NCI-H82 (cell line): ENCODE data around the gene MRPS25.

Experiments
- DNase-seq: peaks from one replicate; lab custom pipeline; 2025; lab: John Stamatoyannopoulos, UW

The MRPS25 gene

DNA sequence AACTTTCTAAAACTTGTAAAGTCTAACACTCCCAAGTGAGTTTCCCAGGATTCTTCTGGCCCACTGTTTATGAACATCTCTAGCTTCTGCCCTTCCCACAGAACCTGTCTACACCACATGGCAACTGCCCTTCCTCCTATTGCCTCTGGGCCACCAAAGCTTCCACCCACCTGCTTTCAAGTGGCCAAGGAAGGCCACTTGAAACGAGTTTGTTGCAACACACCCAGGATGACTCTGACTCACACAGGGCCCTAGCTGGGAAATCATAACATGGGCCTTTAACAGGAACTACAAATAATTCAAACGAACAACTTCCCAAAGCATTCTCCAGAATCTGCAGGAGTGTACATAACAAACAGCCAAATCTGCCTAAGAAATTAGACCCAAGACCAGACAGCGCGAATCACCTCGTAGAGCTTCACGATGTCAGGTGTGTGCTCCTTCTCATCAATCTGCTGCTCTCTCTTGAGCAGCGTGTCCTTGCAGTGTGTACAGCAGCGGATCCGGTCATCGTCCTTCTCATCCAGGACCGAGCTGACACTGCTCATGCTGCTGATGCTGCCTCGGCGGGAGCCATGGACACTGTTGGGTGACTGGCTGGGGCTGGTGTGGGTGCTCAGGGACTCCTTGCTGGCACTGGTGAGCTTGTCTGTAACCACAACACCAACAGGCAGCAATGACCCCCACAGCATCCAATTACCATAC is 17.0 kb upstream of the MRPS25 start:
- no peak for DNase-seq

DNA sequence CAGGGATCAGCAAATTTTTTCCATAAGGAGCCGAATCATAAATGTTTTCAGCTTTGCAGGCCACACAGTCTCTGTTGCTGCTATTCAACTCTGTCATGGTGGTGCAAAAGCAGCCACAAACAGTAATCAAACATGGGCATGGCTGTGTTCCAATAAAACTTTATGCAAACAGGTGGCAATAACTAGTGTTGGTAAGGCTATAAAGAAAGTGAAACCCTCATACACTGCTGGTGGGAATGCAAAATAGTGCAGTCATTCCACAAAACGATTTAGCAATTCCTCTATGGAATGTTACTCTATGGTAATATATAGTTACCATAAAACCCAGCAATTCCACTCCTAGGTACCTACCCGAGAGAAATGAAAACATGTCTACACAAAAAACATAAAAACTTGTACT is 14.0 kb upstream of the MRPS25 start:
- DNase-seq, result no peak

DNA sequence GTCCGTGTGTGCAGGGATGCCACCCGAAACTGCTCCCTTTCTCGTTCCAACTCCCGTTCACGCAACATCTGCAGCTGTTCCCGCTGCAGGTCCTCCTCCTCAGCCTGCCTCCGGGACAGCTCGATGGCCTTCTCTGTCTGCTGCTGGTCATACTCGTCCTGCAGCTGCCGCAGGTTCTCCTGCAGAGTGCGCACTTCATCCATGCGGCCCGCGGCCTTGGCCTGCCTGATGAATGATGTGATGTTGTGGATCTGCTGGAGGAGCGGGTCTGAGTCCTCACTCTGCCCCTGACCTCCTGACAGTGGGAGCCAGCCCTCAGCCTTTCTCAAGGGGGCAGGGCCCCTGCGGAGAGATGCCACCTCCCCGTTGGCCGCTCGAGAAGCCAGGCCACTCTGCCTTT is 9.4 kb upstream of the MRPS25 start:
- no peak for DNase-seq

DNA sequence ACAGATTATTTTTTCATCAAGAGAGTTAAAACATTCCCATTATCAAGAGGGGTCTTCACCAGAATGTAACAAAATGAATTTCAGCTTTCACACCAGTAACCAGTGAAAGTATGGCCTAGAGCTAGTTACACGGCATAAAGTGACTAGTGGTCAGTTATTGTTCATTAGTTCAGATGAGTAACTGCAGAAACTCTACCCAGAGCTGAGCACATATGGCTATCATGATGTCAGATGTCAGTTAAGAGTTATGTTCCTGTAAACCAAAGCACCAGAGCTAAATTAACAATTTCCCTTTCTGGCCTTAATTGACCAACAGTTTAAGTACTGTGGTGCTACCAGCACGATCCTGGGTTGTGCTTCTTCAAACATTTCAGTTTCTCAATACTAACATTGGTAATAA is 6.6 kb upstream of the MRPS25 start:
- no peak for DNase-seq

DNA sequence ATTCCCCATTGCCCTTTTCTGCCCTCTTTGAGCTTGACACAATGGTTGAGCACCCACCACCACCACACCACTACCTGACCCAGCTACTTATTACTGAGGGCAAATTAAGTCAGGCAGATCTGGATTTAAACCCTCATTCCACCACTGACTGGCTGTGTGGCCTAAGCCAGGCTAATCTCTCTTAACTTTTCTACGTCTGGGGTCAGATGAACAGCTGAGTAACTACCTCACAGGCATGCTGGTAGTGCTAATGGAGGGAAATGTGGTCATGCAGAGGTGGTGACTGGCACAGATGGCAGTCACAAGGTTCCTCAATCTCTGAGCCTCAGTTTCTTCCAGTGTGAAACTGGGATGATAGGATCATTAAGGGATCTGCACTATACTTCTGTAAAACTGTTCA is 4.3 kb upstream of the MRPS25 start:
- peak; percentile 70 for DNase-seq

DNA sequence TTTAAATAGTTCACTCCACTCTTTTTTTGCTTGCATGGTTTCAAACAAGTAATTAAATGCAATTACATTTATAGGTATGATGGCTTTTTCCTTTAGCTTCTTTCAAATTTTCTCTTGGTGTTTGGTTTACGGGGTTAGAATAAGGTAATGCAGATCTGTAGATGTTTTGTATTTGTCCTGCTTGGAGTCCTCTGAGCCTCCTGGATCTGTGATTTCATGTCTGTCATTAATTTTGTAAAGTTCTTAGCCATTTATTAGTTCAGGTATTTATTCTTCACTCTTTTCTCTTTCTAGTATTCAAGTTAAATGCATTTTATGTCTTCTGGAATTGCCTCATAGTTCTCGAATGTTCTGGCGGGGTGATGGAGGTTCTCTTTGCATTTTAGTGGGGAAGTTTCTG is 1.4 kb upstream of the MRPS25 start:
- DNase-seq, result no peak

DNA sequence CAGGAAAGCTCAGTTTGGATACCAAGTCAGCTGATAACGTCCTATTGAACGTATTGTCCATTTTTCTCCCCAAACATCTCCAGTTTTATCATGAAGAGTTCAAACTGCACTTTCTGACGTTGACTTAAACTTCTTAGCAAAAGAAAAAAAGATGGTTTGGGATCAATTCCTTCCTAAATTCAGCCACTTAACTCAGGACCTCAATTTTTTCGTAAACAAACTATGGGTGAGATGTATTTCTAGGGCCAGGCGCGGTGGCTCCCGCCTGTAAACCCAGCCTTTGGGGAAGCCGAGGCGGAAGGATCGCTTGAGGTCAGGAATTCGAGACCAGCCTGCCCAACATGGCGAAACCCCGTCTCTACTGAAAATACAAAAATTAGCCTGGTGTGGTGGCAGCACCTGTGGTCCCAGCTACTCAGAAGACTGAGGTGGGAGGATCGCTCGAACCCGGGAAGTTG is 464 bp upstream of the MRPS25 start:
- DNase-seq, result no peak

DNA sequence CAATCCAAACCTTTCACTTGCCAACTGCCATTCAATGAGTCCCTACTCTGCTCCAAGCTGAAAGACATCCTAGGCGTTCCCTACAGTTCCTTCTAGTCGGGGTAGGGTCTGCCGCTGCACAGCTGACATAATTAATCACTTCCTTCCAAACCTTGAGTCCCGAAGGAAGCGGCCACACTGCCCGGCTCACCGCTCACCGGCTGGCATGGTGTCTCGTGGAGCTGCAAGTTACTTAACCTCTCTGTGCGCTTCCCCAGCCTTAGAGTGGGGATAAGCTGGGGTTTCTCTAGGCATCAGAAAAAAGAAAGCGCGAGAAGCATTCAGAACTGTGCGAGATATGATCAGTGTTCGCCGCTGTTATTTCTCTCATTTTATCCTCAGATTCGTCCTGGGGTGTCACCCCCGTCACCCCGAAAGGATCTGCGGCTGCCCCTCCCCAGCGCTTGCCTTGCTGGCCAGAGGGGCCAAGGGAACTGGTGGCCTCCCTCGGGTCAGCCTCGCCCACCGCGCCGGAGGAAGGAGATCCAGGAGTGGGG is 748 bp downstream of the MRPS25 start:
- peak; percentile 25 for DNase-seq

DNA sequence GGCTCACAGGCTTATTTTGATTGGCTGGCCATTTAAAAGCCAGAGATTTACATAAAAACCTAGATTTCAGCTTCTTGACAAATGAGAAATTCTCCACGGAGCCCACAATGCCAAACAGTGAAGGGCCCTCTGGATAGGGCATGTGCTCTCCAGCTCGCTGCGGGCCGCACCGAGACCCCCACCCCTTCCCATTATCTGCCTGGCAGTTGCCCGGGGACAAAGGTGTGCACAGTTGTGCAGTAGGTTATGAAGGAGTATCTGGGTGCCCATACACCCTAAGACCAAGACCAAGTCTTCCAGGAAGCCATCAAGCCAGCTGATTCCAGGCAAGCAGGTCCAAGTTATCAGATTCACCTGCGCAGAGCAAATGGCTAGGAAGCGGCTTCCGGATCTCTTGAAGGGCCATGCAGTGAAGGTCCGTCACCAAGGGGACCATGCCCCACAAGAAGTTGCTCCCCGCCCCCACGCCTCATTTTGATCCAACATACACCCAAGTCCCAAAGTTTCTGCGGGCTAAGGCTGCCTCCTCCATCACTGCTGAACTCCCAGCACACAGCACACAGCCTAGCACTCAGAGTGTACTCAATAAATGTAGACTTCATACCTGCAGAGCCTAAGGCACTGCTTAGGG is 1.3 kb downstream of the MRPS25 start:
- no peak for DNase-seq

DNA sequence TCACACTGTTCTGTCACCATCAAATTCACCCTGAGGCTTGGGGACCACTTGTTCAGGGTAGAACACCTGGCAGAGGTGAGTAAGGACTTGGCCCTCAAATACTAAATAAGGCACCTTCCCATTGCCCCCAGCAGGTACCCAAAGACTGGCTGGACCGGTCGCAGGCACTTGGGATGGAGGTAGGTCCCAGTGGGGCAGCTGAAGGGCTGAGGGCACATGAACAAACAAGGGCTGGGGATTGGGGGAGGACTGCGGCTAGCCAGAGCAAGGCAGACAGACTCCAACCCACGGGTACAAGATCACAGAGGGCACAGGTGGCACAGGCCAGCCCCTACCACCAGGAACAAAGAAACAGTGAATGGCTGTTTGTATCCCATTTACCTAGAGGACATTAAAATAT is 1.9 kb downstream of the MRPS25 start:
- DNase-seq, result no peak

DNA sequence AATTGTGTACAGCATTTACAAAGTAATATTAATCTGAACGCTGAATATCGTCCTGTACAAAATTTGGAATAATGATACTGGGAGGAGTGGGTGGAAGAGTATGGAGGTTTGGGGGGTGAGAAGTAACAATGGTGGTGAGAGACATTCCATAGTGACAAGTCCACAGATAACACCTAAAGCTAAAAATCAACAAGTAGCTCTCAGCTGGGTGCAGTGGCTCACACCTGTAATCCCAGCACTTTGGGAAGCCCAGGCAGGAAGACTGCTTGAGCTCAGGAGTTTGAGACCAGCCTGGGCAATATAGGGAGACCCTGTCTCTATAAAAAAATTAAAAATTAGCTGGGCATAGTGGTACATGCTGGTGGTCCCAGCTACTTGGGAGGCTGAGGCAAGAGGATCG is 5.1 kb downstream of the MRPS25 start:
- no peak for DNase-seq

DNA sequence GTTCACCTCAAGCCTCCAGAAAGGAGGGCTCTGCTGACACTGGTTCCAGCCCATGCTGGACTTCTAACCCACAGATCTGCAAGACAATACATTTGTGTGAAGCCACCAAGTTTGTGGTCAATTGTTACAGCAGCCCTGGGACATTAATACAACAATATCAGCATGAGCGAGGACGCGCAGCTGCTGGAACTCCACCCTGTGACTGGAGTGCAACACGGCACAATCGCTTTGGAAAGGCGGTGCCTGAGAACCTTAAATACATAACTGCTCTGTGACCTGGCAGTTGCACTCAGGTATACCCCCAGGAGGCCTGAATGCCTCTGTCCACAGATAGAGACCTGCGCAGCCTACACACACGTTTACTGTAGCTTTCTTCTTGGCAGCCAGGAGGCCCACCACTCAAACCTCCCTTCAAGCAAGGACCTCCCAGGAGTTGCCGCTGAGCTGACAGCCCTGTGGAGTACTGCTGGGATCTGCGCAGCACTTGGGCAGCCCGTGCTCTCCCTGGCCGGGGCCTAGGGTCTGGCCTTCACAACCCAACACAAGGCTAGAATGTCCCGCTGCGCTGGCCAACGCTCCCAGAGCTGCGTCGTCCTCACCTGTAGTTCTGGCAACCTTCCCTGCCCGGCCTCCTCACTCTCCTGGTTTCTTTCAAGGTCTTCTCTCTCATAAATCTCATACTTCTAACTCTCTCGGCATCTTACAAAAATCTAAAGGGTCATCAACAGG is 8.3 kb downstream of the MRPS25 start:
- DNase-seq, result no peak

DNA sequence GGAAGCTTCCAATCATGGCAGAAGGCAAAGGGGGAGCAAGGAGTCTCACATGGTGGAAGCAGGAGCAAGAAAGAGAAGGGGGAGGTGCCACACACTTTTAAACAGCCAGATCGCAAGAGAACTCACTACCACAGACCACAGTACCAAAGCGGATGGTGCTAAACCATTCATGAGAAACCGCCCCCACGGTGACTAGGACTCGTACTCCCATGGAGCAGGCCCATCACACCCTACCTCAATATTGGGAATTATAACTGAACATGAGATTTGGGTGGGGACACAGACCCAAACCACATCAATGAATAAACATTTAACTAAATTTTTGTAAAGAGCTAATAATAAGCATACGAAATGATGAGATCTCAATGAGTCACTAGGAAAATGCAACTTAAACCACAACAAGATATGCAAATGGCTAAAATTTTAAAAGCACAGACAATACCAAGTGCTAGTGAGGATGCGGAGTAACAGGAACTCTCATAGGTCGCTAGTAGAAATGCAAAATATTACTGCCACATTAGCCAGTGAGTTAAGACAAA is 10.0 kb downstream of the MRPS25 start:
- no peak for DNase-seq

DNA sequence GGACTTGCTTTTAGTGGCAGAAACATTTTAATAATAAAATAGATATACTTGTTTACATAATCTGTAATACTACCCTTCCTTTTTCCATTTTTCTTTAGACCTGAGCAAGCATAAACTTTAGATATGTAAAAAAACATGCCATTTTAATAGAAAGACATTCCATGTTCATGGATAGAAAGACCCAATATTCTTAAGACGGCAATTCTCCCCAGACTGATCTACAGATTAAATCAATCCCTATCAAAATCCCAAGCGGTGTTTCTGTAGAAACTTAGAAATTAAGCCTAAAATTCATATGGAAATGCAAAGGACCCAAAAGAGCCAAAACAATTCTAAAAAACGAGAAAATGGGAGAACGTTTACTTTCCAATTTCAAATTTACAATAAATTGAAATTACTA is 11.6 kb downstream of the MRPS25 start:
- DNase-seq, result no peak

DNA sequence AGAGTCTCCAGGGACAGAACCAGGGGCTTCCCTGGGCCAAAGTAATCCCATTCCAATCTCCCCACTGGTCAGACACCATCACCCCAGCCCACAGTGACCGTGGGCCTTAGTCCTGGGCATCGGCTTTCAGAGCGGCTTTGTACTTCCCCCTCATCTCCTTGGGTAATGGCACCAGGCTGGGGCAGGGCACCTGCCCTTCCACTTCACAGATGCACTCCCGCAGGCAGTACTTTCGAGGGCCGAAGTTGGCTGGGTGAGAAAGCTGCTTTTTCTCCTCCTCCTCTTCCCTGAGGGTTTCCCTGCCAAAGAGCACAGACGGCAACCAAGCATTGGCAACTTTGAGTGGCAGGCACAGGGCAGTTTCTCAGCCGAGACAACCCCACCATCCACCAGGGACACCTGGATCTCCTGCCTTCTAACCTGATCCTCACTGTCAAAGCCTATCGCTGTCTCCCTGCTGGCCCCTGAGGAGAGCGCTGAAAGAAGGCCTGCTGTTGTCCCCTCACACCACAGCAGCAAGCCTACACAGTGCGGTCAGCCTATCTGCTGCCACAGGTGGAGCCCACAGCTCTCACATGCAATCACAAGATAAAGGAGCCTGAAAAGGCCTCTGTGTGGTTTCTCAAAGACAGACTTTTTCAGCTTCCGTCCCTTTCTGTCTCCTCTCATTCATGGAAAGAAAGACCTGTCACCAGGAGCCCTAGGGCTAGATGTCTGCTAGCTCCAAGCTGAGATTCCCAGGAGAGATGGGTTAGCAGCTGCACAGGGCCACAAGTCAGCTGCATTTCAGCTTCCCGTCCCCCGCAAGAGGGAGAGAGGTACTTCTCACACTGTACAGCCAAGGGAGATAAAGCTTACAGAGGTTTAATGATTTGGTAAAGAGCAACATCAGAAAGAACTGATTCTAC is 12.5 kb downstream of the MRPS25 start:
- DNase-seq, result no peak

DNA sequence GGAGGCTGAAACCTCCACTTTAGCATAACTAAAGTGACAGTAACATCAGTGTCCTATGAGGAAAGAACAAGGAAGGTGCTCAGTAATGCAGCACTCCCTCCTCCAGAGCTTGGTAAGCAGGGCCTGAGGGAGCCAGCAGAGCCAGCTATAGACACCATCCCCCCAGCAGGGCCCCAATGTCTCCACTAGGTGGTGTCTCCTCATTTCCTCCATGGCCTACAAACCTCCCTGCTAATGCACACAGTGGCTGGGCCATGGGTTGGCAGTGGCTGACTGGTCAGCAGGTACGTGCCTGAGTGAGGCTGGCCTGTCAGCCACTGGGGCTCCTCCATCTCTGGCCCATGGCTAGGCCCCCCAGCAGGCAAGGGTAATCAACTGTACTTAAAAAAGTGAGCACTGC is 13.6 kb downstream of the MRPS25 start:
- peak; percentile 65 for DNase-seq

DNA sequence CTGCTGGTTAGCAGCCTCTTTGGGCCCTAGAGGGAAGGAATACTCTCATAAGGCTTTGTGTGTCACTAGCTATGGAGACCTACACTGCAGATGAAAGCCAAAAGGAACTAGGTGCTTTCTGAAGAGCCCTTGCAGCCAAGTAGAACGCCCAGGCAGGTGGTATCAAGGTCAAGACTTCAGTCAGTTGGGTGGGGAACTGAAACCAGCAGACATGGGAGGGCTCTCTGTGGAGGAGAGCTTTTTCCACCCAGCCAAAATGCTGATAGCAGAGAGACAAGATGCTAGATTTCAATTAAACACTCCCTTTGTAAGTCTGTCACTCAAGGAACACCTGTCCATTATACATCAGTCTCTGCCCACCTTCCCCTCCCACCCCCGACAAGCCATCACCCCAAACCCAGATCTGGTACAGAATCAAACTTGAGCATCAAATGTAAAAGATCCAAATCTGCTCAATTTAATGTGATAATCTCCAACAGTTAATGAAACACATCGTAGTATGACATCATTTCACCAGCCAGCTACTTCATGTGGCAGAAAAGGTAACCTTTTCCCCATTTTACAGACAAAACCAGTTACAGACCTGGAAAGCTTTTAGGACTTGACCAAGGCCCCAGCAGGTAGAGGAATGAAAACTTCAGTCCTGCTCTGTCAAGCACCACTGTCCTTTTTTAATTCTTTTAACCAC is 14.6 kb downstream of the MRPS25 start:
- DNase-seq, result no peak

DNA sequence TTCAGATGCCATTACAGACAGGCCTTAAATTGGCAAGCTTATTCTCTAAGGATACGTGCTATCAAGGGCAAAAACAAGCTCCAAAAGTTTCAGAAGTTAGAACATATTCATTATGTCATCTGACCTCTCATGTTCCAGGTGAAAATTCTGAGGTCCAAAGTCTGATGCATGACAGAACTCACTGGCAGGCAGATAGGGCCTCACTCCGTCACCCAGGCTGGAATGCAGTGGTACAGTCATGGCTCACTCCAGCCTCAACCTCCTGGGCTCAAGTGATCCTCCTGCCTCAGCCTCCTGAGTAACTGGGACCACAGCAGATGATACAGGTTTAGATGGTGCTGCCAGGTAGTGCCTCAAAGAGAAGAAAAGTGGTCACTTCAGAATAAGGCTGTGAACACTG is 15.5 kb downstream of the MRPS25 start:
- DNase-seq, result no peak

DNA sequence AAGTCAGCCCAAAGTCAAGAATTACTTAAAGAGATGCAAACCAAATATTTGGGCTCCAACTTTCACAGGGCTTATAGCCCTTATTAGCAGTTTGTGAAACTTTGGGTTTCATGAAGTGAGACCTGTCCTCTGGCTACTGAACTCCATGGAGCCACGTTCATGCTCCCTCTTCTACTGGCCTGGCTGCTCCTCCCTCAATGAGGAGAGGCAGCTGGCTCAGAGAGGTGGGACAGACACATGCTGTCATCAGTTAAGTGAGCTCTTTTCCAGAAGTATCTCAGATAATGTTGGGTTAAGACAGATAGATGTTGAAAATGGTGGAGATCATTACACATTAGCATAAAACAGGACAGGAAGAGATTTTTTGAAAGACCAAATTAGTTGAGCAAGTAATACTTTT is 19.4 kb downstream of the MRPS25 start:
- DNase-seq, result no peak

DNA sequence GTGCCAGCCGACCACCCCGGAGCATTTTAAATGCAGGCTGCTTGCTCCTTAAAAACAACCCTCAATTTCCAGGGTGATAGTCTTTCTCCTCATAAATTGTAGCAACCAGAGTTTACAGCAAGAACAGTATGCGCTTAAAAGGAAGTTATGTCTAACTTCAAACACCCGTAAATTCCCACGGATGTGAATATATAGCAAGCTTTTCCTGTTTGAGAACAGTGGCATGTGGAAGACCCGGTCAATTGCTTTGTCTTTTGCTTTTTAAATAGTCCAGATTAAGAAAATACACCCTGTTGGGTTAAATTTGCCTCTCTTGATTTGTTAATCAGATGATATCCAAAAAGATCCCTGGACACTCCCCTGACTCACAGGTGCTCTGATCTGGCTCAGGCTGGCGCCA is 20.8 kb downstream of the MRPS25 start:
- DNase-seq, result no peak
